ENCODE results near the gene NUDT13.

The NUDT13 gene

DNA sequence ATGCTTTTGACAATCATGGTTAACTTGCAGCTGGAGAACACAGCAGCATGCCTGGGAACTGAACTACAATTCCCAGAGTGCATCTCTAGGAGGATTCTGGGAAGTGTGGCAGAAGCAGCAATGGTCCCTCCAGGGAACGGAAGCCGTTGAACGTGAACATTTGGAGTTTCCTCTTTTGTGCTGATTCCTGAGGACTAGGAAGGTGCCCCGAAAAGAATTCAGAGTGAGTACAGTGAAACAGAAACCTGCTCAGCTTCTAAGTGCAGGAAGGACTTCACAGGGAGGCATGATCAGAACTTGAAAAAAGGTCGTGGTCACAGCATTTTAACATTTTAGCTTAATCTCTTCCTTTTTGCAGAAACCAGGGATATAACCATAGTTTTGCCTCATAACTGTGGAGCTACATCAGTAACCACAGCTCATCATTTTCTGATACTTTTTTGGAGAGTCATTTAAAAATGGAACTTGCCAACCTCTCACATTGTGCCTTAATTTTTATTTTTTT, at the start of gene NUDT13:
TSS of gene NUDT13 (plus strand) at position 111 of the 505 bp plus-strand sequence. CDS start 3,911 bp downstream, outside the sequence.
- peak within 1 kb of the TSS; percentile 86 for H3K4me3 ChIP-seq (ENCODE audit: low read length)
- H3K27me3 ChIP-seq (ENCODE audit: control insufficient read depth, insufficient read depth, low read length): no peaks in the 10 kb centered on the region
- H3K27ac ChIP-seq (ENCODE audit: low read depth, low read length): peak within 1 kb of the TSS; percentile 84
- H3K36me3 ChIP-seq (ENCODE audit: control insufficient read depth, insufficient read depth, low read length): no peaks in the 10 kb centered on the region
- no peak within 1 kb of the TSS for H3K9ac ChIP-seq (ENCODE audit: low read length)
- H3K4me1 ChIP-seq (ENCODE audit: control insufficient read depth, insufficient read depth, low read length): no peaks in the 10 kb centered on the region

DNA sequence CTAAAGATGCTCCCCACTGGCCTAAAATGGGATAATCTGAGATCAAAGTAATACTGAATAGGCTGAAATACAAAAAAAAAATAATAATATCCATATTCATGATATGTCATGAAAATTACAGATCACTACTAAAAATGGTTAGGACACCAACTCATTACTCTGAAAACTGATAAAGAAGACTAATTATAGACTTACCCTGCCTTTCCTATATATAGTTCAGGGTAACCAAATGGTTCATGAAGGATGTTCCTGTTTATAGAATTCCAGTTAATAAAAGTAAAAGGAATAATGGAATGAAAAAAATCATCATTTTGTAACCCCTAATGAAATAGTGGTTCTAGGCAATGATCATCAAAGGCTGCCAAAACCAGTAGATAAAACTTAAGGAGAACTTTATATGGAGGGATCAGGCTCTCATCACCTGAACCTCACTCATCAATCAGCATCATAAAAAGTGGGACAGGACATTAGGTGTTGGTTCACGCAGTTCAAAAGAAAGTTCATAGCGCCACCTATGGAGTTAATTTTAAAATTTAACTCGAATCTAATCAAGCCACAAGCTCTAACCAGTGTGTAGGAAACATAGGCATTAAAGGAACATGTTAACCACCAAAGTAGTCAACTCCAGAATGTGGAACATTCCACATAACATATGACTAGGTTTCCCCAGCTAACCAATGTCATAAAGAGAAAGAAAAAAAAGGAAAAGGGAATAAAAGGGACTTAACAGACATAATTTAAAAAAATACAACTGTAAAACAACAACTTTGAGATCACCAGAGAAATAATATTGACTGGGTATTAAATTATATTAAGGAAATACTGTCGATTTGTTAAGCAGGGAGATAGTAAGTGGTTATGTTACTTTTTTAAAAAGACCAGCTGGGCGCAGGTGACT, 49.3 kb upstream of the NUDT13 start:
- H3K27ac ChIP-seq (ENCODE audit: low read depth, low read length): no peak overlapping the region
- H3K4me3 ChIP-seq (ENCODE audit: low read length): no peak overlapping the region
- no peak overlapping the region for H3K9ac ChIP-seq (ENCODE audit: low read length)
- peaks cover 2% of the 10 kb centered on the region for H3K36me3 ChIP-seq (ENCODE audit: control insufficient read depth, insufficient read depth, low read length)
- H3K4me1 ChIP-seq (ENCODE audit: control insufficient read depth, insufficient read depth, low read length): no peaks in the 10 kb centered on the region
- no peaks in the 10 kb centered on the region for H3K27me3 ChIP-seq (ENCODE audit: control insufficient read depth, insufficient read depth, low read length)

DNA sequence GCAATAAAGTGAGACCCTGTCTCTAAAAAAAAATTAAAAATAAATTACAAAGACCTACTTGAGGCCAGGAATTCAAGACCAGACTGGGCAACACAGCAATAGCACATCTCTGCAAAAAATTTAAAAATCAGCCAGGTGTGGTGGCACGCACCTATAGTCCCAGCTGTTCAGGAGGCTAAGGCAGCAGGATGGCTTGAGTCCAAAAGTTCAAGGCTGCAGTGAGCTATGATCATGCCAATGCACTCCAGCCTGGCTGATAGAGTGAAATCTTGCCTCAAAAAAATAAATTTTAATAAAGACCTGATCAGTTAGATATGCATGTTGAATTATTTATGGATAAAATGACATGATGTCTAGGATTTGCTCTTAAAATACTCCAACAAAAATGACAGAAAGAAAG, 48.5 kb upstream of the NUDT13 start:
- Histone ChIP-seq H3K4me3 (ENCODE audit: low read length) (no peak overlapping the region), H3K9ac (ENCODE audit: low read length) (no peak overlapping the region), H3K27me3 (ENCODE audit: control insufficient read depth, insufficient read depth, low read length) (no peaks in the 10 kb centered on the region), H3K36me3 (ENCODE audit: control insufficient read depth, insufficient read depth, low read length) (peaks cover 2% of the 10 kb centered on the region), H3K4me1 (ENCODE audit: control insufficient read depth, insufficient read depth, low read length) (no peaks in the 10 kb centered on the region), H3K27ac (ENCODE audit: low read depth, low read length) (no peak overlapping the region)

DNA sequence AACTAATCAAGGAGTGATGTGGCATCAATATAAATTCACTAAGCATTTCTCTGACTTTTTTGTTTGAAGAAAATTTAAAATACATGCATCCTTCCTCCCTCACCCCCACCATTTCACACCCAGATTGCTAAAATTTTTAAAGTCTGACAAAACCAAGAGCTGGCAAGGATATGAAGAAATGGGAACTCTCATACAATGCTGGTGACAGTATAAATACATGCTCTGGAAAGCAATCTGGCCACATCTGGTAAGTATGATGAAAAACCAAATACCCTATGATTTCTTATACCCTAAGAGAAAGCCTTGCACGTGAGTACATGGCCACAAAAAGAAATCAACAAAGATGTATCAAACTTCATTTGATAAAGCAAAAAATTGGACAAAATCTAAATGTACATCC, 44.8 kb upstream of the NUDT13 start:
- H3K27me3 ChIP-seq (ENCODE audit: control insufficient read depth, insufficient read depth, low read length): no peaks in the 10 kb centered on the region
- H3K9ac ChIP-seq (ENCODE audit: low read length): no peak overlapping the region
- no peaks in the 10 kb centered on the region for H3K4me1 ChIP-seq (ENCODE audit: control insufficient read depth, insufficient read depth, low read length)
- H3K27ac ChIP-seq (ENCODE audit: low read depth, low read length): no peak overlapping the region
- peaks cover 4% of the 10 kb centered on the region for H3K36me3 ChIP-seq (ENCODE audit: control insufficient read depth, insufficient read depth, low read length)
- H3K4me3 ChIP-seq (ENCODE audit: low read length): no peak overlapping the region

DNA sequence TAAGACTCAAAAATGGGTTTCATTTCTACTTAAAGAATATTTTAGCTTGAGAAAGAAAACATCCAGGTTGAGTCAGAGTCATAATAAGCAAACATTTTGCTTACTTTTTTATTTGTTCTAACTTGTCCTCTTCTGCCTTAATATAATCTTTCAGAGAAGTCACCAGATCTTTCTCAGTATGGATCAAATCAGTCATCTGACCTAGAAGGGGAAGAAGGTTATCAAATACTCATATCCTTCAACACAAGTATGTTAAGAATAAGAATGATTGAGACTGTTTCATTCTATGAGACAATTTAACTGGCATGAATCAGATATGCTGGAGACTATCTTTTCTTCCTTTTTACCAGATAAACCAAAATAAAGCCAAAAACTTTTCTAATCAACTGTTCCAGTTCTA, 36.6 kb upstream of the NUDT13 start:
- H3K4me1 ChIP-seq (ENCODE audit: control insufficient read depth, insufficient read depth, low read length): peaks cover 4% of the 10 kb centered on the region
- no peak overlapping the region for H3K4me3 ChIP-seq (ENCODE audit: low read length)
- H3K27me3 ChIP-seq (ENCODE audit: control insufficient read depth, insufficient read depth, low read length): no peaks in the 10 kb centered on the region
- H3K9ac ChIP-seq (ENCODE audit: low read length): no peak overlapping the region
- no peaks in the 10 kb centered on the region for H3K36me3 ChIP-seq (ENCODE audit: control insufficient read depth, insufficient read depth, low read length)
- H3K27ac ChIP-seq (ENCODE audit: low read depth, low read length): no peak overlapping the region

DNA sequence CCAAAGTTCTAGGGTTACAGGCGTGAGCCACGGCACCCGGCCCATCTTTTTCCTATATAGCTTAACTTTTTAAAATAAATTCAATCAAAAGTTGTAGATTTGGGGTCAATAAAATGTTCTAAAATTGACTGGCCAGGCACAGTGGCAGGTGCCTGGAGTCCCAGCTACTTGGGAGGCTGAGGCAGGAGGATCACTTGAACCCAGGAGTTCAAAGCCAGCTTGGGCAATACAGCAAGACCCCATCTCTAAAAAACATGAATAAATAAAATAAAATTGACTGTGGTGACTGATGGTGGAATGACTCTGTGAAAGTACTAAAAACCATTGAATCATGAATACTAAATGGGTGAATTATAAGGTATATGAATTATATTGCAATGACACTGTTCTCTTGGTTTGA, 34.4 kb upstream of the NUDT13 start:
- peaks cover 4% of the 10 kb centered on the region for H3K4me1 ChIP-seq (ENCODE audit: control insufficient read depth, insufficient read depth, low read length)
- H3K36me3 ChIP-seq (ENCODE audit: control insufficient read depth, insufficient read depth, low read length): no peaks in the 10 kb centered on the region
- no peak overlapping the region for H3K4me3 ChIP-seq (ENCODE audit: low read length)
- H3K27ac ChIP-seq (ENCODE audit: low read depth, low read length): no peak overlapping the region
- no peak overlapping the region for H3K9ac ChIP-seq (ENCODE audit: low read length)
- H3K27me3 ChIP-seq (ENCODE audit: control insufficient read depth, insufficient read depth, low read length): no peaks in the 10 kb centered on the region

DNA sequence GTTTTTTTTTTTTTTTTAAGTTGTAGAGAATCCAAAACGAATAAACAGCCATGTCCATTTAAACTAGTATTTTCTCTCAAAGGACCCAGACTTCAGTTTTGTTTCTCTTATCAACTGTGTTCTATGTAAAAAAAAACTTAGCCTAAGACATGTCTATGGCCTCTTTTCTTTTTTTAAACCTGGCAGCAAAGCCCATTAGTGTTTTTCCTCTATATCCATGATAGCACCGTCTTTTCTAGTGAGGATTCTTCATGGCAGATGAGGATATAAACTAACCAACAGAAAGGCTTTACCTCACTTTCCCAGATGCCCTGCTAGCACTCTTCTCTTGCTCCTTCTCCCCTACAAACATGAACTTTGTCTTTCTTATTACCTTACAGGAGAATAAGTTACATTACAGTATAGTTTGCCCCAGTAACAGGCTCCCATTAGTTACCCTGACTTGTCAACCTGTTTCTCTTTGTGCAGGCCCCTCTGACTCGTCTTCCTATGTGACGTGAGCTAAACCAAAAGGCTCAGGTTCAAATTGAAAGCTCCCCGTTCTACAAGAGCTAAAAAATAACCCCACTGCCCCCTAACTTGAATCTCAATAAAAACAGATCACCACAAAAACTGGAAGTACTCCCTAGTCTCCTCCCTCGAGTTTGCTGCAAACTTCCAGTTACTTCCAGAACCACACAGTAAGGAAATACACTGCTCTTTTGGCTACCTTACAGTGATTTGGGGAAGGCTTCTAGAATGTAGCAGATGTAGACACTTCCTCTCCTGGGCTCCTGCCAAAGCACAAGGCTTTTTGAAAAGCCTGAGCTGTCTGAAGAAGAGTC, 33.7 kb upstream of the NUDT13 start:
- Histone ChIP-seq H3K27ac (ENCODE audit: low read depth, low read length) (peak overlapping the region; percentile 72), H3K4me1 (ENCODE audit: control insufficient read depth, insufficient read depth, low read length) (peaks cover 4% of the 10 kb centered on the region), H3K36me3 (ENCODE audit: control insufficient read depth, insufficient read depth, low read length) (no peaks in the 10 kb centered on the region), H3K9ac (ENCODE audit: low read length) (no peak overlapping the region), H3K27me3 (ENCODE audit: control insufficient read depth, insufficient read depth, low read length) (no peaks in the 10 kb centered on the region), H3K4me3 (ENCODE audit: low read length) (peak overlapping the region; percentile 4)

DNA sequence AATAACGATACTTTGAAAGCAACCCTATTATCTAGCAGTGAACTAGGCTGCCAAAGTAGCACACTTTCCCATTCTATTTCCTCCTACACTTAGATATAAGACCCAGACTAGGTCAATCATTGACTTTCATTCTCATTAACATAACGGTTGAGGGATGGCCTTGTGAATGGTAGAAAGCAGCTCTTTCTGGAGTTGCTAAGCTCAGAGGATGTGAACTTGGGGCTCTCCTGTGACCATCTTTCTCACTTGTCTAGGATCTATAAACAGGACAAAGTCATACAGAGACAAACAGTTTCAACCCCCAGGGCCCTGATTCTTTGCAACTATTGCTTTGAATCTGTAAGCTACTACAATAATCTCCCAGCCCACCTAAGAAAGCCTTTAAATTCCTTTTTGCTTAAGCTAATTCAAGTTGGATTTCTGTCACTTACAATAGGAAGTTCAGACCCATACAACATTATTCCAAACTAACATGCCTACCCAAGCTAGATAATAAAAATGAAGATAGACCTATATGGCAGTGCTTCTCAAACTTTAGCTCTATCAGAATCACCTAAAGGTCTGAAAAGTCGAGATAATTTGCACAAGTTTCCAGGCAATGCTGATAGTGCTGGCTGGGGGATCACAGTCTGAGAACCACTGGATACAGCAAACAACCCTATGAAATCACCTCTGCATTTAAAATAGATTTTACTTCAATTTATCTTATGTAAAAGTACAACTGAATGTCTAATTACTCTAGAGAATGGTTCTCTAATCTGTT, 30.3 kb upstream of the NUDT13 start:
- no peaks in the 10 kb centered on the region for H3K36me3 ChIP-seq (ENCODE audit: control insufficient read depth, insufficient read depth, low read length)
- H3K4me1 ChIP-seq (ENCODE audit: control insufficient read depth, insufficient read depth, low read length): peaks cover 9% of the 10 kb centered on the region
- no peak overlapping the region for H3K27ac ChIP-seq (ENCODE audit: low read depth, low read length)
- H3K9ac ChIP-seq (ENCODE audit: low read length): no peak overlapping the region
- H3K27me3 ChIP-seq (ENCODE audit: control insufficient read depth, insufficient read depth, low read length): no peaks in the 10 kb centered on the region
- H3K4me3 ChIP-seq (ENCODE audit: low read length): no peak overlapping the region

DNA sequence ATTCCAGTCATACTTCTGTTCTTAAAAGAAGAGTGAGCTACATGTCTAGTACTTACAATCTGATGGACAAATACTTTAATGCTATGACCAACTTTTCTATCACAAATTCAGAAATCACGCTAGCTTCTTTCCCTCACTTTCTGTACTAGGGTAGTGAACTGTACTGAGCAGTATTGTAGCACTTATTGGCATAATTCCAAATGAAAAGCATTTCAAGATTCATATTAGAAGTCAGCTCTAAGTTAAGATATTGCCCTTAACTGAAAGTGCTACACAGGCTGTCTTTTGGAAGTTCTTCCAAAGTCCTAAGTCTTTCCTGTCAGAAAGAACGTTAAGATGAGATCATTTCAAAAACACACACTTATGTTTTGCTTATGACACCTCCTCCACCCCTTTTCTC, 27.0 kb upstream of the NUDT13 start:
- no peaks in the 10 kb centered on the region for H3K27me3 ChIP-seq (ENCODE audit: control insufficient read depth, insufficient read depth, low read length)
- no peaks in the 10 kb centered on the region for H3K36me3 ChIP-seq (ENCODE audit: control insufficient read depth, insufficient read depth, low read length)
- peaks cover 5% of the 10 kb centered on the region for H3K4me1 ChIP-seq (ENCODE audit: control insufficient read depth, insufficient read depth, low read length)
- no peak overlapping the region for H3K9ac ChIP-seq (ENCODE audit: low read length)
- H3K4me3 ChIP-seq (ENCODE audit: low read length): no peak overlapping the region
- H3K27ac ChIP-seq (ENCODE audit: low read depth, low read length): no peak overlapping the region

DNA sequence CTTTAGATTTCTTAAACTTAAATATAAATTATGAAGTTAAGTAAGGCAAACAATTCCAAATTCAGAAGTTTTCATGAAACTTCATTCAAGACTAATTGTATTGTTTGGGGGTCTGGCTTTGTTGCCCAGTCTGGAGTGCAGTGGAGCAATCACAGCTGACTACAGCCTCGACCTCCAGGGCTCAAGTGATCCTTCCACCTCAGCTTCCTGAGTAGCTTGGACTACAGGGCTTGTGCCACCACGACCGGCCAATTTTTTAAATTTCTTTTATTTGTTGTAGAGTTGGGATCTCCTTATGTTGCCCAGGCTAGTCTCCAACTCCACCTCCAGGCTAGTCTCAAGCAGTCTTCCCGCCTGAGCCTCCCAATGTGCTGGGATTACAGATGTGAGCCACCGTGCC, 26.0 kb upstream of the NUDT13 start:
- no peaks in the 10 kb centered on the region for H3K36me3 ChIP-seq (ENCODE audit: control insufficient read depth, insufficient read depth, low read length)
- no peak overlapping the region for H3K27ac ChIP-seq (ENCODE audit: low read depth, low read length)
- H3K4me3 ChIP-seq (ENCODE audit: low read length): no peak overlapping the region
- H3K4me1 ChIP-seq (ENCODE audit: control insufficient read depth, insufficient read depth, low read length): peaks cover 5% of the 10 kb centered on the region
- H3K27me3 ChIP-seq (ENCODE audit: control insufficient read depth, insufficient read depth, low read length): no peaks in the 10 kb centered on the region
- no peak overlapping the region for H3K9ac ChIP-seq (ENCODE audit: low read length)

DNA sequence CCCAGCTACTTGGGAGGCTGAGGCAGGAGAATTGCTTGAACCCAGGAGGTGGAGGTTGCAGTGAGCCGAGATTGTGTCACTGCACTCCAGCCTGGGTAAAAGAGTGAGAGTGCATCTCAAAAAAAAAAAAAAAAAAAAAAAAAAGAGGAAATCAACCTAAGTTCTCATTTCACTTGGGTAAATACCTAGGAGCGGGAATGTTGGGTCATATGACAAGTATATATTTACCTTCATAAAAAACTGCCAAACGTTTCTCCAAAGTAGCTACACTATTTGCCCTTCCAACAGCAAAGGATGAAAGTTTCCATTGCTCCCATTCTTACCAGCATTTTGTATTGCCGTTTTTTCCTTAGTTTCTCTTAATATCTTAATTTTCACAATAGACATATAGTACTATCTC, 23.4 kb upstream of the NUDT13 start:
- Histone ChIP-seq H3K4me3 (ENCODE audit: low read length) (no peak overlapping the region), H3K27me3 (ENCODE audit: control insufficient read depth, insufficient read depth, low read length) (no peaks in the 10 kb centered on the region), H3K4me1 (ENCODE audit: control insufficient read depth, insufficient read depth, low read length) (peaks cover 5% of the 10 kb centered on the region), H3K9ac (ENCODE audit: low read length) (no peak overlapping the region), H3K27ac (ENCODE audit: low read depth, low read length) (no peak overlapping the region), H3K36me3 (ENCODE audit: control insufficient read depth, insufficient read depth, low read length) (no peaks in the 10 kb centered on the region)

DNA sequence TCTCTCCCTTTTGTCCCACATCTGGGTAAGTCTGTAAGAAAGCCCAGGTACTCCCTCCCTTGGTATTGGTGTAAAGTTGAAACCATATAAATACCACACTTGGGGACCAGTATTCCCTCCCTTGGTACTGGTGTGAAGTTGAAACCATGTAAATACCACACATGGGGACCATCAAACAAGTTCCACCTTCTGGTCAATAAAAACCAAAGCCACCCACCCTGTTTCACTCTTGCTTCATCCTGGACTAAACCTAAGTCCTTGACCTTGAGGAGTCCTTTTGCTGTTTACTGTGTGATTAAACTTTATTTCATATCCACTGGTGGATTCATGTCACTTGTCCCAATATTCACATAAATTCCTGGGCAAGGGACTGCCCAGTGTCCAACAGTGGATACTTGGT, 22.0 kb upstream of the NUDT13 start:
- Histone ChIP-seq H3K4me3 (ENCODE audit: low read length) (no peak overlapping the region), H3K9ac (ENCODE audit: low read length) (no peak overlapping the region), H3K4me1 (ENCODE audit: control insufficient read depth, insufficient read depth, low read length) (peaks cover 2% of the 10 kb centered on the region), H3K36me3 (ENCODE audit: control insufficient read depth, insufficient read depth, low read length) (no peaks in the 10 kb centered on the region), H3K27ac (ENCODE audit: low read depth, low read length) (no peak overlapping the region), H3K27me3 (ENCODE audit: control insufficient read depth, insufficient read depth, low read length) (no peaks in the 10 kb centered on the region)

All from rectal smooth muscle tissue (tissue), 1 donor.